ENCODE data around the gene TULP4. TPM values are rescaled to one million over a fixed set of nuclear protein-coding genes. Genes with fewer than 3 reads are reported as not detected.

TULP4 gene
- total RNA-seq, 4 donors from 2014 or later, result 129 to 170 (median 156) TPM

DNA sequence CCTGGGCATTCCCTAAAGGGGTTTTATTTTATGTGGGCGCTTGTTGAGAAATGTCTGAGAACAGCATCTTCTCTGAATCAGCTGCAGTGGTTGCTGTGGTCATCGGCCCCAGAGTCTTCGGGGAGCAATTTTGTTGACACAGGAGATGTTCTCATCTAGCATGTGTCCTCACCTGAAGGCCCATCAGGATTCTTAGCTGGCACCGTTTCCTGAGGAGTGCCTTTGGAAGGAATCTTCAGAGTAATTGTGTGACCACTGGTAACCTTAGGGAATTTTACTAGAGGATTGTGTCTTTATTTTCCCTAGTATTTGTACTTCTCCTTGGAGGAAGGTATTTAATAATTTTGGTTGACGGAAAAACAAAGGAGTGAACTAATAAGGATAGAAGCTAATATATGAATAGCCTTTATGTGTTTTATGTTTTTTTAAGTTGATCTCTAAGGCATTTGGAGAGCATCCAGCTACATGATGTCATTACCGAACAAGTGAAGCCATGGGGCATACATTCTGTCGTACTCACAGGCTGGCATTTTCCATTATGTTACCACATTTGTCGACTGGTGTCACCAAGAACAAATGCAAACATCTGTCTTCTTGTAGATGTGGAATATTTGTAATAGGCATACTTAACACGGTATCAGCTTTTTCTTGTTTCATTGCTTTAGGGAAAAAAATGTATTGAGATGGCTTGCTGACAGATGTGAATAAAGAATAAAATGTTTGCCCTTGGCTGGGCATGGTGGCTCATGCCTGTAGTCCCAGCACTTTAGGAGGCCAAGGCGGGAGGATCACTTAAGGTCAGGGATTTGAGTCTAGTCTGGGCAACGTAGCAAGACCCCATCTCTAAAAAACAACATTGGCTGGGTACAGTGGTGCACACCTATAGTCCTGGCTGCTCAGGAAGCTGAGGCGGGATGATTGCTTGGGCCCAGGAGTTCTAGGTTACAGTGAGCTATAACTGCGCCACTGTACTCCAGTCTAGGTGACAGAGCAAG is 41.9 kb downstream of the TULP4 start:
- Histone ChIP-seq H3K9me3 (no peaks in the 10 kb centered on the region), H3K4me3 (no peak overlapping the region), H3K4me1 (peaks cover 0 to 15% (median 10%) of the 10 kb centered on the region in 4 donors), H3K27me3 (no peaks in the 10 kb centered on the region), H3K27ac (replicated peaks in 1 of 4) (no peak overlapping the region), H3K36me3 (no peaks in the 10 kb centered on the region)
- TF ChIP-seq EP300 (IDR thresholded peaks at IDR 0.05) (no peak), POLR2A (IDR thresholded peaks at IDR 0.05; ENCODE audit: low read depth) (no peak), POLR2AphosphoS5 (IDR thresholded peaks at IDR 0.05) (no peak)
- TF ChIP-seq, protein P1, sequence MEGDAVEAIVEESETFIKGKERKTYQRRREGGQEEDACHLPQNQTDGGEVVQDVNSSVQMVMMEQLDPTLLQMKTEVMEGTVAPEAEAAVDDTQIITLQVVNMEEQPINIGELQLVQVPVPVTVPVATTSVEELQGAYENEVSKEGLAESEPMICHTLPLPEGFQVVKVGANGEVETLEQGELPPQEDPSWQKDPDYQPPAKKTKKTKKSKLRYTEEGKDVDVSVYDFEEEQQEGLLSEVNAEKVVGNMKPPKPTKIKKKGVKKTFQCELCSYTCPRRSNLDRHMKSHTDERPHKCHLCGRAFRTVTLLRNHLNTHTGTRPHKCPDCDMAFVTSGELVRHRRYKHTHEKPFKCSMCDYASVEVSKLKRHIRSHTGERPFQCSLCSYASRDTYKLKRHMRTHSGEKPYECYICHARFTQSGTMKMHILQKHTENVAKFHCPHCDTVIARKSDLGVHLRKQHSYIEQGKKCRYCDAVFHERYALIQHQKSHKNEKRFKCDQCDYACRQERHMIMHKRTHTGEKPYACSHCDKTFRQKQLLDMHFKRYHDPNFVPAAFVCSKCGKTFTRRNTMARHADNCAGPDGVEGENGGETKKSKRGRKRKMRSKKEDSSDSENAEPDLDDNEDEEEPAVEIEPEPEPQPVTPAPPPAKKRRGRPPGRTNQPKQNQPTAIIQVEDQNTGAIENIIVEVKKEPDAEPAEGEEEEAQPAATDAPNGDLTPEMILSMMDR (IDR thresholded peaks at IDR 0.05), result no peak
- DNase-seq (ENCODE audit: extremely low spot score), result no peak
- intact Hi-C loops (cut with DNase I), result no loop called here
- WGBS, result 89% methylated on average over 13 of the region's 13 CpGs

- H3K4me1 ChIP-seq, result peaks cover 0 to 15% (median 12%) of the 10 kb centered on the region in 4 donors
- WGBS, result 93% methylated on average over 12 of the region's 12 CpGs
- H3K27ac ChIP-seq (replicated peaks in 1 of 4), result no peak overlapping the region
- DNase-seq (ENCODE audit: extremely low spot score), result peak; percentile 82
- H3K27me3 ChIP-seq, result no peaks in the 10 kb centered on the region
- no peak overlapping the region for H3K4me3 ChIP-seq
- H3K36me3 ChIP-seq, result no peaks in the 10 kb centered on the region
- H3K9me3 ChIP-seq, result no peaks in the 10 kb centered on the region
- TF ChIP-seq, protein P1 (IDR thresholded peaks at IDR 0.05), result no peak
- TF ChIP-seq POLR2A (IDR thresholded peaks at IDR 0.05; ENCODE audit: low read depth) (no peak), EP300 (IDR thresholded peaks at IDR 0.05) (no peak), POLR2AphosphoS5 (IDR thresholded peaks at IDR 0.05) (no peak)
- intact Hi-C loops (cut with DNase I), result no loop called here
Observed at GRCh38 chr6:158356586-158357546, 44.6 kb downstream of the TULP4 start.

DNA sequence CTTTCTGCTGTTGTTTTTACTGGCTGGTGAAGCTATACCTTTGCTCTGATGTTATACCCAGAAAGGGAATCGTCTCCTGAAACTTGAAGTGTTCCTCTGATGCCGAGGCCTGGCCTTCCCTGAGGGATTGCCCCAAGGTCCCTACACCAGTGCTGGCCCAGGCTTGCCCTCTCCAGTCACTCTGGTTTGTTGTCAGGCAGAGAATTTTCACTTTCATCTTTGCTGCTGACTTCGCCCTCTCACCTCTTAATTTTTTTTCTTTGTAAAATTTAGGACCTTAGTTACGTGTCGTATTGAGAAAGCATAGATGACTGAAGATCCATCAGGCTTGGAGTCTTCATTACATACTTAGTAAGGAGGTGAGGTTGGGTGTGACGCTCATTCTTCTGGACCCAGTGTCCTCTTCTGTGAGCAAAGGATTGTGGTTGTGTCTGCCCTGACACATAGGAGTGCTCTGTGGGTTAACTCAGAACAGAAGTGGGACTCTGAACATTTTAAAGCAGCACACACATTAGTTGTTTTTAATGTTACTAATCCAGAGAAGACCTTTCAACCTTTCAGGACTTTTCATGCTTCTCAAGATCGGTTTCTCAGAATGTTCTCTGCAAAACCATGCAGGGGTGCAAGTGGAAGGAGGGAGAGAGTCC is 45.4 kb downstream of the TULP4 start:
- intact Hi-C loops (cut with DNase I), result no loop called here
- TF ChIP-seq EP300 (IDR thresholded peaks at IDR 0.05) (no peak), POLR2A (IDR thresholded peaks at IDR 0.05; ENCODE audit: low read depth) (no peak), POLR2AphosphoS5 (IDR thresholded peaks at IDR 0.05) (no peak)
- TF ChIP-seq, protein P1 (IDR thresholded peaks at IDR 0.05), result no peak
- H3K4me1 ChIP-seq, result peaks cover 0 to 18% (median 16%) of the 10 kb centered on the region in 4 donors
- no peak overlapping the region for H3K4me3 ChIP-seq
- no peaks in the 10 kb centered on the region for H3K36me3 ChIP-seq
- no peaks in the 10 kb centered on the region for H3K27me3 ChIP-seq
- H3K27ac ChIP-seq (replicated peaks in 1 of 4), result no peak overlapping the region
- H3K9me3 ChIP-seq, result no peaks in the 10 kb centered on the region
- peak; percentile 50 for DNase-seq (ENCODE audit: extremely low spot score)
- 92% methylated on average over 6 of the region's 7 CpGs for WGBS

DNA sequence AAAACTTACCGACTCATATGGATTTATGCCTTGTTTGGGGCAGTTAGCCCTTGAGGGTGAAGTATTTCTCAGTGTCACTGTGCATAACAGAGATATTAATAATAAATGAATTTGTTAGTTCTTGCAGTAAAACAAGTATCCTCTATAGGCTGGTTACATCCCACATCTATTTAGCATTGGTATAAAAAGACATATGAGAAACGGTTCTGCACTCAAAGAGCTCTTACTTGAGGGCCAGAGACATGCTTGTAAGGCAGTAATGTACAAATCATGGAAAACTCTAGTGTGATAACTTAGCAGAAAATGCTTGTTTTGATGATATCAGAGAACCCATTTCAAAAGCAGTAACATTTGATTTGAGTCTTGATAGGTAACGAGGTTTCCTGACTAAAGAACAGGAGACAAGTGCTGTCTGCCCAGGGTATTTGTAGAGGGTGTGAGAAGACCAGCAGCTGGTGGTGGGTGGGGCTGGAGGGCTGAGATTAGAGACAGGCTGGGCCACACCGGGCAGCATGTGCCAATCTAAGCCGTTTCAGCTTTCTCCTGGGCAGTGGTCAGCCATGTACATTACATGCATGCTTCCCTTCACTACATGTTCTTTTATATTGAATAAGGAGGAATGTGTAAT is 46.3 kb downstream of the TULP4 start:
- intact Hi-C loops (cut with DNase I), result no loop called here
- H3K36me3 ChIP-seq, result no peaks in the 10 kb centered on the region
- H3K27me3 ChIP-seq, result no peaks in the 10 kb centered on the region
- no peak overlapping the region for H3K4me3 ChIP-seq
- H3K4me1 ChIP-seq, result peaks cover 0 to 18% (median 16%) of the 10 kb centered on the region in 4 donors
- no peak for DNase-seq (ENCODE audit: extremely low spot score)
- H3K9me3 ChIP-seq, result no peaks in the 10 kb centered on the region
- 78% methylated on average over 5 of the region's 5 CpGs for WGBS
- TF ChIP-seq POLR2AphosphoS5 (IDR thresholded peaks at IDR 0.05), result no peak
- no peak for TF ChIP-seq POLR2A (IDR thresholded peaks at IDR 0.05; ENCODE audit: low read depth)
- TF ChIP-seq EP300 (IDR thresholded peaks at IDR 0.05), result no peak
- TF ChIP-seq, protein P1 (IDR thresholded peaks at IDR 0.05), result no peak
- H3K27ac ChIP-seq (replicated peaks in 1 of 4), result no peak overlapping the region
